Ascending aorta (tissue), 2 donors: Measurements from ENCODE around the gene TRIM74. TPM values are rescaled to one million over a fixed set of nuclear protein-coding genes. Genes with fewer than 3 reads are reported as not detected.
"Not testable (repeated sequence)": the region's sequence is repeated elsewhere in the genome, so short reads cannot be mapped to it uniquely, and the experiment has no call there.

Experiments
- DNase-seq, 2 donors: peaks; one replicate each; pipeline ENCODE4 v3.0.0-alpha.2; 2019; ENCODE audit warnings: low spot score in 2 of 2
- H3K27ac ChIP-seq, 2 donors: fragments of 200-600 bp; sonication (generic); one replicate each; pipeline ENCODE4 v1.5.1; 2016 to 2017; ENCODE audit warnings: mild to moderate bottlenecking in 1 of 2
- H3K27me3 ChIP-seq: fragments of 200-600 bp; sonication (generic); one replicate; pipeline ENCODE4 v1.5.1; 2017
- H3K36me3 ChIP-seq, 2 donors: fragments of 200-600 bp; sonication (generic); one replicate each; pipeline ENCODE4 v1.5.1; 2016
- H3K4me1 ChIP-seq, 2 donors: fragments of 200-600 bp; sonication (generic); one replicate each; pipeline ENCODE4 v1.5.1; 2016 to 2017; ENCODE audit warnings: mild to moderate bottlenecking in 1 of 2
- H3K4me3 ChIP-seq, 2 donors: fragments of 200-600 bp; sonication (generic); one replicate each; pipeline ENCODE4 v1.5.1; 2016 to 2017; ENCODE audit warnings: mild to moderate bottlenecking in 1 of 2
- H3K9me3 ChIP-seq, 2 donors: fragments of 200-600 bp; sonication (generic); one replicate each; pipeline ENCODE4 v1.5.1; 2016
- CTCF ChIP-seq, 3 experiments: fragments of 200-600 bp in 2 of 3; fragments of 450-650 bp in 1 of 3; sonication (generic) in 2 of 3; IDR thresholded peaks; one replicate each; pipeline ENCODE4 v1.5.1; 2016 to 2019; ENCODE audit warnings: antibody characterized with exemption in 3 of 3, mild to moderate bottlenecking in 1 of 3, moderate library complexity in 1 of 3
- intact Hi-C: fragments of 100-400 bp; cut with DNase I; formaldehyde crosslinking; loops from one replicate; pipeline ENCODE4 v1.15.1; 2023
- total RNA-seq: library from RNA; depleted of rRNA; stranded (reverse); fragments of >200 nt; gene quantifications from one replicate; pipeline ENCODE4 v1.1.0, GENCODE V29; 2016

TRIM74 gene
- total RNA-seq, 1 donor from 2014 or later, result not detected

GRCh38 chr7:72946130-72946745 lies 23.0 kb downstream of the TRIM74 start:
- intact Hi-C loops, H3K4me3 ChIP-seq, H3K27ac ChIP-seq, H3K9me3 ChIP-seq, H3K4me1 ChIP-seq, H3K27me3 ChIP-seq, DNase-seq: not testable (repeated sequence)
- peak in 1 of 3 experiments; percentile 13 for TF ChIP-seq CTCF (IDR thresholded peaks at IDR 0.05)
- H3K36me3 ChIP-seq, result peaks cover 18 to 24% of the 10 kb centered on the region in 2 donors

GRCh38 chr7:72945597-72945996 lies 23.7 kb downstream of the TRIM74 start:
- H3K4me3 ChIP-seq, intact Hi-C loops, H3K27ac ChIP-seq, DNase-seq, H3K4me1 ChIP-seq, H3K9me3 ChIP-seq, H3K27me3 ChIP-seq: not testable (repeated sequence)
- peaks cover 18 to 24% of the 10 kb centered on the region in 2 donors for H3K36me3 ChIP-seq

- H3K27me3 ChIP-seq, H3K4me1 ChIP-seq, H3K4me3 ChIP-seq, H3K9me3 ChIP-seq, intact Hi-C loops, H3K27ac ChIP-seq, DNase-seq: not testable (repeated sequence)
- H3K36me3 ChIP-seq, result peaks cover 18 to 24% of the 10 kb centered on the region in 2 donors
Observed at GRCh38 chr7:72944937-72945336, 24.3 kb downstream of the TRIM74 start.

GRCh38 chr7:72942956-72943355 lies 26.3 kb downstream of the TRIM74 start:
- intact Hi-C loops, DNase-seq: not testable (repeated sequence)
- peaks cover 18 to 26% of the 10 kb centered on the region in 2 donors for H3K36me3 ChIP-seq

GRCh38 chr7:72942022-72942705 lies 27.1 kb downstream of the TRIM74 start:
- intact Hi-C loops, H3K4me1 ChIP-seq, H3K27ac ChIP-seq, H3K4me3 ChIP-seq, DNase-seq, H3K27me3 ChIP-seq, H3K9me3 ChIP-seq: not testable (repeated sequence)
- H3K36me3 ChIP-seq, result peaks cover 18 to 29% of the 10 kb centered on the region in 2 donors

More at GRCh38 chr7:72942956-72943355, 26.3 kb downstream of the TRIM74 start:
- not testable (repeated sequence) for H3K27me3 ChIP-seq, H3K4me3 ChIP-seq, H3K9me3 ChIP-seq, H3K4me1 ChIP-seq, H3K27ac ChIP-seq

GRCh38 chr7:72928216-72928615 lies 41.0 kb downstream of the TRIM74 start:
- H3K36me3 ChIP-seq, result peaks cover 48 to 54% of the 10 kb centered on the region in 2 donors
- intact Hi-C loops, result not testable (repeated sequence)

GRCh38 chr7:72927791-72928190 lies 41.5 kb downstream of the TRIM74 start:
- DNase-seq, H3K27ac ChIP-seq, H3K27me3 ChIP-seq, H3K9me3 ChIP-seq, H3K4me3 ChIP-seq, intact Hi-C loops: not testable (repeated sequence)
- peaks cover 3 to 17% of the 10 kb centered on the region in 2 donors for H3K4me1 ChIP-seq
- H3K36me3 ChIP-seq, result peaks cover 48 to 54% of the 10 kb centered on the region in 2 donors

More at GRCh38 chr7:72928216-72928615, 41.0 kb downstream of the TRIM74 start:
- not testable (repeated sequence) for H3K27ac ChIP-seq, H3K4me3 ChIP-seq, DNase-seq, H3K27me3 ChIP-seq, H3K9me3 ChIP-seq
- peaks cover 3 to 17% of the 10 kb centered on the region in 2 donors for H3K4me1 ChIP-seq

- Histone ChIP-seq H3K4me3 (peak overlapping the region; percentile 78 to 91), H3K27ac (peak overlapping the region; percentile 83 to 92), H3K4me1 (peaks cover 3 to 17% of the 10 kb centered on the region in 2 donors), H3K27me3 (no peaks in the 10 kb centered on the region), H3K36me3 (peaks cover 37 to 41% of the 10 kb centered on the region in 2 donors), H3K9me3 (no peaks in the 10 kb centered on the region)
- no peak for DNase-seq
- intact Hi-C loops, result no loop called here
- no peak for TF ChIP-seq CTCF (IDR thresholded peaks at IDR 0.05)
Observed at GRCh38 chr7:72925546-72926120, 43.6 kb downstream of the TRIM74 start.
